ENCODE data around the gene KCNK1.
"Not testable (repeated sequence)": the region's sequence is repeated elsewhere in the genome, so short reads cannot be mapped to it uniquely, and the experiment has no call there.

DNA sequence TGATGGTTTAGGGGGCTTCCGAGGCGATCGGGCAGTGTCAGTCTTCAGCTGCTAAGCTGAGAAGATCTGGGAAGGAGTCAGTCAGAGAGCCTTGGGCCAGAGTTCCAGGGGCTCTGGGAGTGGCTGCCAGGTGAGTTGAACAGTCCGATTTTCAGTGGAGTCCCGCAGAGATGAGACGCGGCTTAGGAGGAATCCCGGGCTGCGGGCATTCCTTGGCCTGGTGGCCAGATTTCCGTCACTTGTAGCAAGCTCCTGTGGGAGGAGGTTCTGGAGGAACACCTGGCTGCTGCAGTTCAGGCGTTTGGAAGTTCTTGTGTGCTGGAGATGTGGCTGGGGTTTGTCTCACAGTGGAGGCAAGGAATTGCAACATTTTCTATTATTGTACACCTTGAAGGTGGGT is 72.7 kb downstream of the KCNK1 start:
- TF ChIP-seq, protein P1, sequence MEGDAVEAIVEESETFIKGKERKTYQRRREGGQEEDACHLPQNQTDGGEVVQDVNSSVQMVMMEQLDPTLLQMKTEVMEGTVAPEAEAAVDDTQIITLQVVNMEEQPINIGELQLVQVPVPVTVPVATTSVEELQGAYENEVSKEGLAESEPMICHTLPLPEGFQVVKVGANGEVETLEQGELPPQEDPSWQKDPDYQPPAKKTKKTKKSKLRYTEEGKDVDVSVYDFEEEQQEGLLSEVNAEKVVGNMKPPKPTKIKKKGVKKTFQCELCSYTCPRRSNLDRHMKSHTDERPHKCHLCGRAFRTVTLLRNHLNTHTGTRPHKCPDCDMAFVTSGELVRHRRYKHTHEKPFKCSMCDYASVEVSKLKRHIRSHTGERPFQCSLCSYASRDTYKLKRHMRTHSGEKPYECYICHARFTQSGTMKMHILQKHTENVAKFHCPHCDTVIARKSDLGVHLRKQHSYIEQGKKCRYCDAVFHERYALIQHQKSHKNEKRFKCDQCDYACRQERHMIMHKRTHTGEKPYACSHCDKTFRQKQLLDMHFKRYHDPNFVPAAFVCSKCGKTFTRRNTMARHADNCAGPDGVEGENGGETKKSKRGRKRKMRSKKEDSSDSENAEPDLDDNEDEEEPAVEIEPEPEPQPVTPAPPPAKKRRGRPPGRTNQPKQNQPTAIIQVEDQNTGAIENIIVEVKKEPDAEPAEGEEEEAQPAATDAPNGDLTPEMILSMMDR (IDR thresholded peaks at IDR 0.05), result not testable (repeated sequence)
- TF ChIP-seq POLR2A (IDR thresholded peaks at IDR 0.05), result not testable (repeated sequence)
